Astrocyte (in vitro differentiated cells and primary cell): ENCODE data around the gene TES. TPM values are rescaled to one million over a fixed set of nuclear protein-coding genes. Genes with fewer than 3 reads are reported as not detected.
A peak's percentile ranks its signal among the peaks of the same experiment; 100 is the strongest.

Source experiments
- DNase-seq: peaks from one replicate; pipeline ENCODE4 v3.0.0-alpha.2; 2010; ENCODE audit warnings: low read depth
- FAIRE-seq: peaks from 2 replicates; lab custom pipeline; 2011; peaks lifted over from hg19 to GRCh38; lab: Jason Lieb, UNC
- H2AFZ ChIP-seq: 2 replicates; pipeline ENCODE4 v1.6.0; 2012; ENCODE audit warnings: low read depth, low read length, inconsistent platforms
- H3K27ac ChIP-seq: 2 replicates; pipeline ENCODE4 v1.5.1; 2011; ENCODE audit warnings: low read depth, low read length, inconsistent platforms
- H3K27me3 ChIP-seq: 2 replicates; pipeline ENCODE4 v1.6.0; 2011; ENCODE audit warnings: low read length, inconsistent platforms; ENCODE audit not compliant: insufficient read depth
- H3K36me3 ChIP-seq: 2 replicates; pipeline ENCODE4 v1.5.1; 2011; ENCODE audit warnings: low read length, inconsistent platforms; ENCODE audit not compliant: insufficient read depth
- H3K4me1 ChIP-seq: 2 replicates; pipeline ENCODE4 v1.5.1; 2011; ENCODE audit warnings: low read length, inconsistent platforms; ENCODE audit not compliant: insufficient read depth
- H3K4me2 ChIP-seq: 2 replicates; pipeline ENCODE4 v1.6.0; 2012; ENCODE audit warnings: low read length, inconsistent platforms
- H3K4me3 ChIP-seq: 2 replicates; pipeline ENCODE4 v1.5.1; 2011; ENCODE audit warnings: low read depth, mild to moderate bottlenecking, low read length, inconsistent platforms; ENCODE audit not compliant: insufficient read depth
- H3K79me2 ChIP-seq: 2 replicates; pipeline ENCODE4 v1.6.0; 2012; ENCODE audit warnings: mild to moderate bottlenecking, low read length, inconsistent platforms; ENCODE audit not compliant: insufficient read depth
- H3K9ac ChIP-seq: 2 replicates; pipeline ENCODE4 v1.6.0; 2012; ENCODE audit warnings: mild to moderate bottlenecking, low read length, inconsistent platforms
- H3K9me3 ChIP-seq: 2 replicates; pipeline ENCODE4 v1.5.1; 2012; ENCODE audit warnings: low read depth, mild to moderate bottlenecking, low read length, inconsistent platforms; ENCODE audit not compliant: insufficient read depth
- H4K20me1 ChIP-seq: 2 replicates; pipeline ENCODE4 v1.6.0; 2012; ENCODE audit warnings: low read length, inconsistent platforms; ENCODE audit not compliant: insufficient read depth
- H3K27ac Mint-ChIP-seq: one replicate; pipeline ENCODE4 v1.8.0; 2021; ENCODE audit warnings: mild to moderate bottlenecking, mixed read lengths; ENCODE audit not compliant: unreplicated experiment
- H3K27me3 Mint-ChIP-seq: one replicate; pipeline ENCODE4 v1.8.0; 2021; ENCODE audit warnings: low read depth, mixed read lengths; ENCODE audit not compliant: unreplicated experiment
- H3K36me3 Mint-ChIP-seq: one replicate; pipeline ENCODE4 v1.8.0; 2021; ENCODE audit warnings: low read depth, mixed read lengths; ENCODE audit not compliant: unreplicated experiment
- H3K4me1 Mint-ChIP-seq: one replicate; pipeline ENCODE4 v1.8.0; 2021; ENCODE audit warnings: low read depth, mixed read lengths; ENCODE audit not compliant: unreplicated experiment
- H3K4me3 Mint-ChIP-seq: one replicate; pipeline ENCODE4 v1.8.0; 2021; ENCODE audit warnings: mild to moderate bottlenecking, moderate library complexity, mixed read lengths; ENCODE audit not compliant: unreplicated experiment
- H3K9me3 Mint-ChIP-seq: one replicate; pipeline ENCODE4 v1.8.0; 2021; ENCODE audit warnings: mild to moderate bottlenecking, mixed read lengths; ENCODE audit not compliant: unreplicated experiment
- CTCF ChIP-seq: IDR thresholded peaks from 2 replicates; pipeline ENCODE4 v1.5.1; 2011; ENCODE audit warnings: low read depth, mild to moderate bottlenecking, inconsistent platforms, low read length, moderate library complexity; ENCODE audit not compliant: insufficient read depth
- EZH2 ChIP-seq: IDR thresholded peaks from 2 replicates; pipeline ENCODE4 v1.6.1; 2012; ENCODE audit warnings: mild to moderate bottlenecking, low read length, inconsistent platforms; ENCODE audit not compliant: insufficient read depth
- total RNA-seq: library from RNA; stranded (reverse); gene quantifications from 2 replicates; pipeline ENCODE4 v1.2.1, GENCODE V29; 2021

The TES gene
- total RNA-seq, 1 donor from 2014 or later: 179 TPM

- H3K9ac ChIP-seq: peak overlapping the region; percentile 10
- no peaks in the 10 kb centered on the region for H3K27me3 ChIP-seq
- H3K27ac ChIP-seq: peak overlapping the region; percentile 69
- Mint-ChIP-seq H3K27me3 (no peaks in the 10 kb centered on the region), H3K27ac (peak overlapping the region; percentile 90), H3K36me3 (peaks cover 10% of the 10 kb centered on the region), H3K9me3 (no peaks in the 10 kb centered on the region), H3K4me1 (peaks cover 25% of the 10 kb centered on the region), H3K4me3 (no peak overlapping the region)
- H3K36me3 ChIP-seq: peaks cover 13% of the 10 kb centered on the region
- DNase-seq (peak; percentile 42), FAIRE-seq (peak; percentile 29)
- H3K9me3 ChIP-seq: no peaks in the 10 kb centered on the region
- H3K4me2 ChIP-seq: peak overlapping the region; percentile 50
- H4K20me1 ChIP-seq: no peaks in the 10 kb centered on the region
- no peak overlapping the region for H2AFZ ChIP-seq
- peaks cover 2% of the 10 kb centered on the region for H3K79me2 ChIP-seq
- H3K4me1 ChIP-seq: peaks cover 14% of the 10 kb centered on the region
- H3K4me3 ChIP-seq: no peak overlapping the region
- TF ChIP-seq EZH2: no peak
- TF ChIP-seq CTCF: no peak
Observed at GRCh38 chr7:116259156-116259870, 49.0 kb downstream of the TES start.

- FAIRE-seq: peak; percentile 88
- no peaks in the 10 kb centered on the region for H3K27me3 Mint-ChIP-seq
Observed at GRCh38 chr7:116259871-116260440, 49.6 kb downstream of the TES start.

More at GRCh38 chr7:116259871-116260440, 49.6 kb downstream of the TES start:
- Mint-ChIP-seq H3K9me3 (no peaks in the 10 kb centered on the region), H3K4me3 (no peak overlapping the region), H3K36me3 (peaks cover 9% of the 10 kb centered on the region), H3K4me1 (peaks cover 25% of the 10 kb centered on the region), H3K27ac (peak overlapping the region; percentile 90)
- H3K4me3 ChIP-seq: no peak overlapping the region
- peaks cover 14% of the 10 kb centered on the region for H3K4me1 ChIP-seq
- DNase-seq: peak; percentile 85
- no peak overlapping the region for H2AFZ ChIP-seq
- H3K9me3 ChIP-seq: no peaks in the 10 kb centered on the region
- peak overlapping the region; percentile 69 for H3K27ac ChIP-seq
- H3K79me2 ChIP-seq: peaks cover 2% of the 10 kb centered on the region
- TF ChIP-seq EZH2 (no peak), CTCF (no peak)
- H4K20me1 ChIP-seq: no peaks in the 10 kb centered on the region
- H3K36me3 ChIP-seq: peaks cover 13% of the 10 kb centered on the region
- peak overlapping the region; percentile 50 for H3K4me2 ChIP-seq
- H3K9ac ChIP-seq: no peak overlapping the region
- H3K27me3 ChIP-seq: no peaks in the 10 kb centered on the region
